ENCODE data around the gene KRTAP10-6. TPM values are rescaled to one million over a fixed set of nuclear protein-coding genes. Genes with fewer than 3 reads are reported as not detected.

The KRTAP10-6 gene
- total and polyA plus RNA-seq, 7 experiments from 2014 or later = not detected

- H3K27me3 Mint-ChIP-seq = peaks cover 0 to 5% (median 0%) of the 10 kb centered on the region in 5 donors
- DNase-seq (peak in 1 of 9 donors; percentile 9), ATAC-seq (no peak)
- Histone ChIP-seq H3K36me3 (ENCODE audit: control insufficient read depth in 2 of 3, insufficient read depth in 3 of 3, low read length in 3 of 3) (no peaks in the 10 kb centered on the region), H3K4me3 (ENCODE audit: low read length) (no peak overlapping the region), H3K4me1 (ENCODE audit: control insufficient read depth in 2 of 2, insufficient read depth in 2 of 2, low read length in 2 of 2) (peaks cover 15 to 19% of the 10 kb centered on the region in 2 donors), H3K27me3 (ENCODE audit: control insufficient read depth in 2 of 2, insufficient read depth in 2 of 2, low read length in 2 of 2) (no peaks in the 10 kb centered on the region), H3K9me3 (ENCODE audit: control insufficient read depth in 2 of 3, low read length in 3 of 3) (peaks cover 5 to 11% (median 8%) of the 10 kb centered on the region in 3 experiments), H3K27ac (ENCODE audit: low read depth, low read length) (no peak overlapping the region)
- peaks cover 16 to 34% (median 30%) of the 10 kb centered on the region in 7 donors for H3K4me1 Mint-ChIP-seq
- ChIA-PET POLR2A (interaction anchor here (2.6 kb wide), 1 partner anchor 71 kb away, joined by 15 read pairs; no protein-coding TSS in a partner anchor), CTCF (interaction anchor here (0.6 to 1.2 kb wide), 3 partner anchors 12 to 38 kb away, joined by 3 to 6 read pairs (median 3); no protein-coding TSS in a partner anchor)
- intact Hi-C loops (cut with micrococcal nuclease) = loop anchor here in 1 of 2 donors (5.0 to 10.0 kb wide), 2 partner anchors 36 to 146 kb away; partner anchors contain the start of gene KRTAP10-12
- peaks cover 22 to 35% (median 27%) of the 10 kb centered on the region in 5 donors for H3K36me3 Mint-ChIP-seq
- H3K4me3 Mint-ChIP-seq = peak overlapping the region in 9 of 10 donors; percentile 29 to 86 (median 83)
- H3K9me3 Mint-ChIP-seq = peaks cover 12 to 40% (median 25%) of the 10 kb centered on the region in 11 donors
- H3K27ac Mint-ChIP-seq = peak overlapping the region in 8 of 9 donors; percentile 68 to 99 (median 94)
Observed at GRCh38 chr21:44548381-44548780, 43.9 kb downstream of the KRTAP10-6 start.

- intact Hi-C loops (cut with micrococcal nuclease) = loop anchor here in 1 of 2 donors (1.0 to 10.0 kb wide), 4 partner anchors 35 to 147 kb away; partner anchors contain the start of genes KRTAP10-12 and KRTAP12-3
Observed at GRCh38 chr21:44547656-44548331, 44.5 kb downstream of the KRTAP10-6 start.

GRCh38 chr21:44544566-44544965 is 47.7 kb downstream of the KRTAP10-6 start:
- no peaks in the 10 kb centered on the region for H3K36me3 ChIP-seq (ENCODE audit: control insufficient read depth in 2 of 3, insufficient read depth in 3 of 3, low read length in 3 of 3)
- Mint-ChIP-seq H3K27ac (no peak overlapping the region), H3K9me3 (peaks cover 12 to 33% (median 21%) of the 10 kb centered on the region in 11 donors), H3K4me3 (no peak overlapping the region), H3K27me3 (peaks cover 0 to 6% (median 0%) of the 10 kb centered on the region in 5 donors), H3K36me3 (peaks cover 18 to 28% (median 22%) of the 10 kb centered on the region in 5 donors), H3K4me1 (peaks cover 16 to 30% (median 29%) of the 10 kb centered on the region in 7 donors)
- H3K4me3 ChIP-seq (ENCODE audit: low read length) = no peak overlapping the region
- intact Hi-C loops (cut with micrococcal nuclease) = loop anchor here in 1 of 2 donors (10.0 kb wide), 1 partner anchor 150 kb away; the partner anchor contains the start of gene KRTAP10-12
- ChIA-PET CTCF (interaction anchor here (0.7 kb wide), 1 partner anchor 184 kb away, joined by 3 read pairs; no protein-coding TSS in a partner anchor), POLR2A (no interaction called here)
- H3K27me3 ChIP-seq (ENCODE audit: control insufficient read depth in 2 of 2, insufficient read depth in 2 of 2, low read length in 2 of 2) = no peaks in the 10 kb centered on the region
- H3K9me3 ChIP-seq (ENCODE audit: control insufficient read depth in 2 of 3, low read length in 3 of 3) = peaks cover 5 to 14% (median 12%) of the 10 kb centered on the region in 3 experiments
- peak in 1 of 9 donors; percentile 7 for DNase-seq
- no peak overlapping the region for H3K27ac ChIP-seq (ENCODE audit: low read depth, low read length)
- no peak for ATAC-seq
- peaks cover 15 to 19% of the 10 kb centered on the region in 2 donors for H3K4me1 ChIP-seq (ENCODE audit: control insufficient read depth in 2 of 2, insufficient read depth in 2 of 2, low read length in 2 of 2)

More at GRCh38 chr21:44547656-44548331, 44.5 kb downstream of the KRTAP10-6 start:
- H3K9me3 ChIP-seq (ENCODE audit: control insufficient read depth in 2 of 3, low read length in 3 of 3) = peaks cover 5 to 14% (median 11%) of the 10 kb centered on the region in 3 experiments
- H3K4me1 ChIP-seq (ENCODE audit: control insufficient read depth in 2 of 2, insufficient read depth in 2 of 2, low read length in 2 of 2) = peaks cover 15 to 19% of the 10 kb centered on the region in 2 donors
- peaks cover 16 to 34% (median 30%) of the 10 kb centered on the region in 7 donors for H3K4me1 Mint-ChIP-seq
- H3K4me3 ChIP-seq (ENCODE audit: low read length) = peak overlapping the region; percentile 50
- CTCF ChIA-PET = interaction anchor here (0.6 to 1.4 kb wide), 7 partner anchors 10 to 246 kb away, joined by 3 to 7 read pairs (median 3); no protein-coding TSS in a partner anchor
- H3K27me3 Mint-ChIP-seq = peaks cover 0 to 5% (median 0%) of the 10 kb centered on the region in 5 donors
- H3K27ac Mint-ChIP-seq = peak overlapping the region; percentile 85 to 99 (median 95)
- POLR2A ChIA-PET = interaction anchor here (0.6 to 2.6 kb wide), 8 partner anchors 32 to 364 kb away, joined by 3 to 15 read pairs (median 4); partner anchors contain the start of genes KRTAP10-5, KRTAP12-3, KRTAP12-4 and PTTG1IP
- H3K9me3 Mint-ChIP-seq = peaks cover 12 to 34% (median 20%) of the 10 kb centered on the region in 11 donors
- H3K4me3 Mint-ChIP-seq = peak overlapping the region; percentile 75 to 86 (median 83)
- DNase-seq = peak in 8 of 9 donors; percentile 16 to 73 (median 59)
- peak; percentile 74 for ATAC-seq
- H3K27me3 ChIP-seq (ENCODE audit: control insufficient read depth in 2 of 2, insufficient read depth in 2 of 2, low read length in 2 of 2) = no peaks in the 10 kb centered on the region
- H3K36me3 Mint-ChIP-seq = peaks cover 18 to 29% (median 22%) of the 10 kb centered on the region in 5 donors
- no peaks in the 10 kb centered on the region for H3K36me3 ChIP-seq (ENCODE audit: control insufficient read depth in 2 of 3, insufficient read depth in 3 of 3, low read length in 3 of 3)
- peak overlapping the region; percentile 56 for H3K27ac ChIP-seq (ENCODE audit: low read depth, low read length)

GRCh38 chr21:44542716-44543115 is 49.6 kb downstream of the KRTAP10-6 start:
- ChIA-PET CTCF (interaction anchor here (2.7 kb wide), 1 partner anchor 32 kb away, joined by 7 read pairs; no protein-coding TSS in a partner anchor), POLR2A (no interaction called here)
- Histone ChIP-seq H3K36me3 (ENCODE audit: control insufficient read depth in 2 of 3, insufficient read depth in 3 of 3, low read length in 3 of 3) (no peaks in the 10 kb centered on the region), H3K4me1 (ENCODE audit: control insufficient read depth in 2 of 2, insufficient read depth in 2 of 2, low read length in 2 of 2) (peaks cover 8% of the 10 kb centered on the region in 2 donors), H3K4me3 (ENCODE audit: low read length) (no peak overlapping the region), H3K9me3 (ENCODE audit: control insufficient read depth in 2 of 3, low read length in 3 of 3) (peaks cover 5 to 14% (median 12%) of the 10 kb centered on the region in 3 experiments), H3K27ac (ENCODE audit: low read depth, low read length) (no peak overlapping the region), H3K27me3 (ENCODE audit: control insufficient read depth in 2 of 2, insufficient read depth in 2 of 2, low read length in 2 of 2) (no peaks in the 10 kb centered on the region)
- peaks cover 0 to 3% (median 0%) of the 10 kb centered on the region in 5 donors for H3K27me3 Mint-ChIP-seq
- H3K27ac Mint-ChIP-seq = no peak overlapping the region
- H3K4me3 Mint-ChIP-seq = no peak overlapping the region
- peaks cover 8 to 12% (median 12%) of the 10 kb centered on the region in 7 donors for H3K4me1 Mint-ChIP-seq
- intact Hi-C loops (cut with micrococcal nuclease) = loop anchor here in 1 of 2 donors (10.0 kb wide), 1 partner anchor 152 kb away; the partner anchor contains the start of gene KRTAP10-12
- peaks cover 9 to 27% (median 19%) of the 10 kb centered on the region in 11 donors for H3K9me3 Mint-ChIP-seq
- ATAC-seq = no peak
- no peak for DNase-seq
- peaks cover 13 to 19% (median 18%) of the 10 kb centered on the region in 5 donors for H3K36me3 Mint-ChIP-seq

Other genes with a start within 250 kb of the KRTAP10-6 start
- 10 to 100 TPM in 2 of 5 experiments, 1 to 10 TPM in 3; 1.2 to 29.6 (median 5.3) TPM for gene TRPM2, start 238.9 kb downstream of the KRTAP10-6 start, total RNA-seq
- gene TRPM2, start 238.9 kb downstream of the KRTAP10-6 start, polyA plus RNA-seq = 1 to 10 TPM; 1.5 to 1.7 TPM
- 1 to 10 TPM in 3 of 5 experiments, under 1 TPM in 2; 0.79 to 3.3 (median 1.0) TPM for gene LRRC3, start 137.0 kb downstream of the KRTAP10-6 start, total RNA-seq
- under 1 TPM; 0.06 to 0.66 TPM for gene LRRC3, start 137.0 kb downstream of the KRTAP10-6 start, polyA plus RNA-seq
- not detected for gene KRTAP10-1, start 52.3 kb downstream of the KRTAP10-6 start, total RNA-seq
- not detected for gene KRTAP10-1, start 52.3 kb downstream of the KRTAP10-6 start, polyA plus RNA-seq
- not detected for gene KRTAP10-2, start 41.0 kb downstream of the KRTAP10-6 start, total RNA-seq
- not detected for gene KRTAP10-2, start 41.0 kb downstream of the KRTAP10-6 start, polyA plus RNA-seq
- gene KRTAP10-3, start 33.7 kb downstream of the KRTAP10-6 start, total RNA-seq = not detected
- not detected for gene KRTAP10-3, start 33.7 kb downstream of the KRTAP10-6 start, polyA plus RNA-seq
- not detected for gene KRTAP10-4, start 18.8 kb downstream of the KRTAP10-6 start, total RNA-seq
- gene KRTAP10-4, start 18.8 kb downstream of the KRTAP10-6 start, polyA plus RNA-seq = not detected
- not detected for gene KRTAP10-5, start 11.9 kb downstream of the KRTAP10-6 start, total RNA-seq
- not detected for gene KRTAP10-5, start 11.9 kb downstream of the KRTAP10-6 start, polyA plus RNA-seq
- not detected for gene KRTAP10-7, start 8.1 kb upstream of the KRTAP10-6 start, total RNA-seq
- not detected for gene KRTAP10-7, start 8.1 kb upstream of the KRTAP10-6 start, polyA plus RNA-seq
- gene KRTAP10-8, start 19.6 kb upstream of the KRTAP10-6 start, total RNA-seq = not detected
- gene KRTAP10-8, start 19.6 kb upstream of the KRTAP10-6 start, polyA plus RNA-seq = not detected
- gene KRTAP10-9, start 34.6 kb upstream of the KRTAP10-6 start, total RNA-seq = not detected
- gene KRTAP10-9, start 34.6 kb upstream of the KRTAP10-6 start, polyA plus RNA-seq = not detected
- not detected for gene KRTAP10-10, start 44.9 kb upstream of the KRTAP10-6 start, total RNA-seq
- not detected for gene KRTAP10-10, start 44.9 kb upstream of the KRTAP10-6 start, polyA plus RNA-seq
- gene KRTAP10-11, start 53.9 kb upstream of the KRTAP10-6 start, total RNA-seq = not detected
- not detected for gene KRTAP10-11, start 53.9 kb upstream of the KRTAP10-6 start, polyA plus RNA-seq
- gene KRTAP12-4, start 62.2 kb upstream of the KRTAP10-6 start, total RNA-seq = not detected
- gene KRTAP12-4, start 62.2 kb upstream of the KRTAP10-6 start, polyA plus RNA-seq = not detected
- gene KRTAP12-3, start 65.4 kb upstream of the KRTAP10-6 start, total RNA-seq = 1 to 10 TPM in 1 of 5 experiments, not detected in 4; 1.1 TPM
- gene KRTAP12-3, start 65.4 kb upstream of the KRTAP10-6 start, polyA plus RNA-seq = not detected
- not detected for gene KRTAP12-2, start 74.4 kb upstream of the KRTAP10-6 start, total RNA-seq
- gene KRTAP12-2, start 74.4 kb upstream of the KRTAP10-6 start, polyA plus RNA-seq = not detected
- gene KRTAP12-1, start 89.7 kb upstream of the KRTAP10-6 start, total RNA-seq = not detected
- not detected for gene KRTAP12-1, start 89.7 kb upstream of the KRTAP10-6 start, polyA plus RNA-seq
- gene KRTAP10-12, start 104.7 kb upstream of the KRTAP10-6 start, total RNA-seq = not detected
- not detected for gene KRTAP10-12, start 104.7 kb upstream of the KRTAP10-6 start, polyA plus RNA-seq
- gene TSPEAR, start 119.1 kb upstream of the KRTAP10-6 start, total RNA-seq = not detected
- under 1 TPM in 1 of 2 donors, not detected in 1; 0.07 TPM for gene TSPEAR, start 119.1 kb upstream of the KRTAP10-6 start, polyA plus RNA-seq
- 100 to 1,000 TPM; 108 to 150 (median 129) TPM for gene UBE2G2, start 209.3 kb upstream of the KRTAP10-6 start, total RNA-seq
- gene UBE2G2, start 209.3 kb upstream of the KRTAP10-6 start, polyA plus RNA-seq = 10 to 100 TPM; 50.7 to 65.8 TPM
- 10 to 100 TPM; 46.9 to 91.7 (median 70.2) TPM for gene SUMO3, start 225.6 kb upstream of the KRTAP10-6 start, total RNA-seq
- gene SUMO3, start 225.6 kb upstream of the KRTAP10-6 start, polyA plus RNA-seq = 10 to 100 TPM; 85.1 to 88.9 TPM

Data from naive thymus-derived CD4-positive, alpha-beta T cell (primary cell).